ENCODE measurements around the gene ULK1.

The ULK1 gene

DNA sequence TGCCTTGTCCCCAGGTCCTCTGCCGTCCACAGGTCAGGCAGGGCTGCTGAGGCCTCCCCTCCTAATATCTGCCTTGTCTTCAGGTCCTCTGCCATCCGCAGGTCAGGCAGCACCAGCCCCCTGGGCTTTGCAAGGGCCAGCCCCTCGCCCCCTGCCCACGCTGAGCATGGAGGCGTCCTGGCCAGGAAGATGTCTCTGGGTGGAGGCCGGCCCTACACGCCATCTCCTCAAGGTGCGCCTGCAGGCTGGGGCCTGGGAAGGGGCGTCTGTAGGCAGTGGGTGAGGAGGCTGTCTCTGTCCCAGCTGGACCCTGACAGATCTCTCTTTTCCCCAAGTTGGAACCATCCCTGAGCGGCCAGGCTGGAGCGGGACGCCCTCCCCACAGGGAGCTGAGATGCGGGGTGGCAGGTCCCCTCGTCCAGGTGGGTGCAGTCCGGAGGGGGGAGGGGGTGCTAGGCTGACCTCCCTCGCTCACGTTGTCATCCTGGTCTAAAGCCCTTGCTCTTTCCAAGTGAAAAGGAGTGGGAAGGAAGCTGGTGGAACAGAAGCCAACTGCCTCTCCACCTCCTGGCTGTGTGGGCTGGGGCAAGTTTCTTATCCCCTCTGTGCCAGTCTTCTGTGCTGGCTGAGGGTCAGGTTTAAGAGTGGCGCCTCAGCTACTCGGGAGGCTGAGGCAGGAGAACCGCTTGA, 20.7 kb downstream of the ULK1 start:
- intact Hi-C loops (cut with DNase I) = no loop called here
- DNase-seq = no peak

DNA sequence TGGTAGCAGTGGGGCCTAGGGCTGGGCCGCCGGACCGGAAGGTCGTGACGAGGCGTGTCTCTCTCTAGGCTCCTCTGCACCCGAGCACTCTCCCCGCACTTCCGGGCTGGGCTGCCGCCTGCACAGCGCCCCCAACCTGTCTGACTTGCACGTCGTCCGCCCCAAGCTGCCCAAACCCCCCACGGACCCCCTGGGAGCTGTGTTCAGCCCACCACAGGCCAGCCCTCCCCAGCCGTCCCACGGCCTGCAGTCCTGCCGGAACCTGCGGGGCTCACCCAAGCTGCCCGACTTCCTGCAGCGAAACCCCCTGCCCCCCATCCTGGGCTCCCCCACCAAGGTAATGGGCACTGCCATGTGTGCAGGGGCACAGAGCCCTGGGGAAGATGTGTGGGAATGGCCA, 21.4 kb downstream of the ULK1 start:
- DNase-seq = no peak

DNA sequence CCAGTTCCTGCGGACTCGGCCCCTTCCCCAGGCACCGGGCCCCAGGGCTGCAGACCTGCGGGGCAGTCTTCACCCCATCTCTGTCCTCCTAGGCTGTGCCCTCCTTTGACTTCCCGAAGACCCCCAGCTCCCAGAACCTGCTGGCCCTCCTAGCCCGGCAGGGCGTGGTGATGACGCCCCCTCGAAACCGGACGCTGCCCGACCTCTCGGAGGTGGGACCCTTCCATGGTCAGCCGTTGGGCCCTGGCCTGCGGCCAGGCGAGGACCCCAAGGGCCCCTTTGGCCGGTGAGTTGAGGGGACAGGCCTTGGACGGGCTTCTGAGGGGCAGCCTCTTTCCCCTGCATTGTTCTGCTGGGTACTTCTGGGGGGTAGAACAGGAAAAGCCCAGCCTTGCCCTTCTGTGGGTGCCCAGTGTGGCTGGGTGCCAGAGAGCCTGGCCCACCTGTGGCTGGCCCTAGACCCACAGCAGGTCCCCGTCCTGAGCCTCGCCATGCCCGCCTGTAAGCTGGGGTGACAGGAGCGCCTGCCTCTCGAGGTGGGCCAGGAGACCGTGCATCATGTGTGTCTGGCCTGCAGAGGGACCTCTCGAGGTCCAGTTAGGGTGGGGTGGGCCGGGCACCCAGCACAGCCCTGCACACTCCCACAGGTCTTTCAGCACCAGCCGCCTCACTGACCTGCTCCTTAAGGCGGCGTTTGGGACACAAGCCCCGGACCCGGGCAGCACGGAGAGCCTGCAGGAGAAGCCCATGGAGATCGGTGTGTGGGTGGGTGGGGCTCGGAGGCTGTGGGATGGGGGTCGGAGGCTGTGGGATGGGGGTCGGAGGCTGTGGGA, 22.1 kb downstream of the ULK1 start:
- intact Hi-C loops (cut with DNase I) = no loop called here
- no peak for DNase-seq

More for the DNA sequence above, 21.4 kb downstream of the ULK1 start:
- intact Hi-C loops (cut with DNase I) = no loop called here

DNA sequence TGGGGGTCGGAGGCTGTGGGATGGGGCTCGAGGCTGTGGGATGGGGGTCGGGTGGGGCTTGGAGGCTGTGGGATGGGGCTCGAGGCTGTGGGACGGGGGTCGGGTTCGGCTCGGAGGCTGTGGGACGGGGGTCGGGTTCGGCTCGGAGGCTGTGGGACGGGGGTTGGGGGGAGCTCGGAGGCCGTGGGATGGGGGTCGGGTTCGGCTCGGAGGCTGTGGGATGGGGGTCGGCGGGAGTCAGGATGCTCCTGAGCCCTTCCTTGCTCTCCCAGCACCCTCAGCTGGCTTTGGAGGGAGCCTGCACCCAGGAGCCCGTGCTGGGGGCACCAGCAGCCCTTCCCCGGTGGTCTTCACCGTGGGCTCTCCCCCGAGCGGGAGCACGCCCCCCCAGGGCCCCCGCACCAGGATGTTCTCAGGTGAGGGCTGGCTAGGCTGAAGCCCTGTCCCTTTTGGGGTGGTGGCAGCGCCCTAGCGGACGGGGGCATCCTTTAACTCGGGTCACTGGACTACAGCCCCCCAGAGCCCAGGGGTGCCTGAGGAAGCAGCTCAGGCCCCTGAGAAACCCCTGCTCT, 22.8 kb downstream of the ULK1 start:
- DNase-seq = no peak
- intact Hi-C loops (cut with DNase I) = no loop called here

DNA sequence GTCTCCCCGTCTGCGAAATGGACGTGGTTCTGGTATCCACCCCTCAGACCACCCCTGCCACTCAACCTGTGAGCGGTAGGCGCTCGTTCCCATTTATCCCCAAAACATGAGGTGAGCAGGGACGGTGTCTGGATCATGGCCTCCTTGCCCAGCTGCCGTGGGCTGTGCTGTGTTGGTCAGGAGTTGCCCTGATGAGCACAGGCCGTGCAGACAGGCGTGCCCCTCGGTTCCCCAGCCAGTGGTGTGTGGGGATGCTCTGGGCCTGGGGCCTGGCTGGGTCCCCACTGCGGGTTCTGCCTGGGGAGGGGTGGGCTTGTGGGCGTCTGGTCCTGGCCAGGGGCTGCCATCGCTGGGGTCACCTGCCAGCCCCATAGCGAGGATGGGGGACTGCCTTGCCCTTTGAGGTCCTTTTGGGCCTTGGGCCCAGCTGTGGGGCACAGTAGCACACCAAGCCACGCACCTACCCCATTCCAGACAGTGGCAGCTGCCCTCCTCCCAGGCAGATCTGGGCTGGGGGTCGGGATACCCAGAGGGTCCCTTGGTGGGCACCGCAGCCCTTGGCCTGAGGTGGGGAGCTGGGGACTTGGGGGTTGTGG, 23.4 kb downstream of the ULK1 start:
- intact Hi-C loops (cut with DNase I) = no loop called here
- no peak for DNase-seq

DNA sequence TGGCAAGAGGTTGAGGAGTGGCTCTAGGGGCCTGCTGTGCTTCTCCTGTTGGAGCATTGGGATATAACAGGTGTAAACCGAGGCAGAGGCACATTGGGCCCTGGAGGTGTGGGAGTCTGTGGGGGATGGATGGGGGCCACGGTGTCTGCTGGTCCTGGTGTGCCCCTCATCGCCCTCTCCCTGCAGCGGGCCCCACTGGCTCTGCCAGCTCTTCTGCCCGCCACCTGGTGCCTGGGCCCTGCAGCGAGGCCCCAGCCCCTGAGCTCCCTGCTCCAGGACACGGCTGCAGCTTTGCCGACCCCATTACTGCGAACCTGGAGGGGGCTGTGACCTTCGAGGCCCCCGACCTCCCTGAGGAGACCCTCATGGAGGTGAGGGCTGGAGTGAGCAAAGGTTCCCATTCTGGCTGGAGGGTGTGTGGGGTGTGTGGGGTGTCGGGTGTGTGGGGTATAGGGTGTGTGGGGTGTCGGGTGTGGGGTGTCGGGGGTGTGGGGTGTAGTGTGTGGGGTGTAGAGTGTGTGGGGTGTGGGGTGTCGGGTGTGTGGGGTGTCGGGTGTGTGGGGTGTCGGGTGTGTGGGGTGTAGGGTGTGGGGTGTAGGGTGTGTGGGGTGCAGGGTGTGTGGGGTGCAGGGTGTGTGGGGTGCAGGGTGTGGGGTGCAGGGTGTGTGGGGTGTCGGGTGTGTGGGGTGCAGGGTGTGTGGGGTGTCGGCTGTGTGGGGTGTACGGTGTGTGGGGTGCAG, 24.1 kb downstream of the ULK1 start:
- DNase-seq = no peak
- intact Hi-C loops (cut with DNase I) = no loop called here

DNA sequence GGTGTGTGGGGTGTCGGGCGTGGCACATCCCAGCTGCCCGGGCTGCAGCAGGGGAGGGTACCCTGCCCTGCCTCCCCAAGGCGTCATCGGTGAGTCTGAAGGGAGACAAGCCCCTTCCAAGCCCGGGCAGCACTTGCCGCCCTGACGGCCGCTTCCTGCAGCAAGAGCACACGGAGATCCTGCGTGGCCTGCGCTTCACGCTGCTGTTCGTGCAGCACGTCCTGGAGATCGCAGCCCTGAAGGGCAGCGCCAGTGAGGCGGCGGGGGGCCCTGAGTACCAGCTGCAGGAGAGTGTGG, 24.6 kb downstream of the ULK1 start:
- intact Hi-C loops (cut with DNase I) = no loop called here
- no peak for DNase-seq

DNA sequence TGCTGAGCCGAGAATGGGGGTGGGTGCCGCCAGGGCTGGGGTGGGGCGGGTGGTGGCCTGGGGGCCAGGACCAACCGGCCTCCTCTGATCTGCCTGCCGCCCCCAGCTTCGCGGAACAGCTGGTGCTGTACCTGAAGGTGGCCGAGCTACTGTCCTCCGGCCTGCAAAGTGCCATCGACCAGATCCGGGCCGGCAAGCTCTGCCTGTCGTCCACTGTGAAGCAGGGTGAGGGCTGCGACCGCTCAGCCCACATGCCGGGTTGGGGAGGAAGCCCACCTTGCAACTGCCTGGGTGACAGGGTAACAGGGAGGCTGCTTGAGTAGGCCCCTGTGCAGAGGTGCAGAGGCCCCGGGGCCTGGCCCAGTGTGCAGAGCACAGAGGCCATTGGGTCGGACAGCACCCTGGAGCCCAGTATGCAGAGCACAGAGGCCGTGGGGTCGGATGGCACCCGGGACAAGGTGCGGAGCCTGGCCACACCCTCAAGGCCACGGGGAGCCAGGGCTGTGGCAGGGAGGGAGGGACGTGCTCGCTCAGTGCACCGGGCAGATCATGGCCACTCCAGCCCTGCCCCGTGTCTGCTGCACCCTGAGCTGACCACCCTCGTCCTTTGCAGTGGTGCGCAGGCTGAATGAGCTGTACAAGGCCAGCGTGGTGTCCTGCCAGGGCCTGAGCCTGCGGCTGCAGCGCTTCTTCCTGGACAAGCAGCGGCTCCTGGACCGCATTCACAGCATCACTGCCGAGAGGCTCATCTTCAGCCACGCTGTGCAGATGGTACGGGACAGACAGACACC, 25.1 kb downstream of the ULK1 start:
- no peak for DNase-seq
- intact Hi-C loops (cut with DNase I) = no loop called here

DNA sequence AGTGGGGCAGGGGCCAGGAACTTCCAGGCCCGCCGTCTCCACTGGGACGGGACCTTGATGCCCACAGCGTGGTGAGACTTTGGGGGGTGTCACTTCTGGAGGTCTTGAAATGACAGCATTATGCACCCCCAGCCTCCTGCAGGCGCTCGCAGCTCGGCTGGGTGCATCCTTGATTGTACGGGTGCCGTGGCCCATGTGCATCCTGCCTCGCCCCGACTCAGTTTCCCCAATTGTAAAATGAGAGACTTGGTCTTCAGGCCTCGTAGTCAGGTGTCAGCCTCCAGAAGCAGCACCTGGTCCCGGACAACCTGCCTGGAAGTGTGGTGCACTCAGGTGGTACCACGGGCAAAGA, 25.7 kb downstream of the ULK1 start:
- intact Hi-C loops (cut with DNase I) = no loop called here
- DNase-seq = no peak

DNA sequence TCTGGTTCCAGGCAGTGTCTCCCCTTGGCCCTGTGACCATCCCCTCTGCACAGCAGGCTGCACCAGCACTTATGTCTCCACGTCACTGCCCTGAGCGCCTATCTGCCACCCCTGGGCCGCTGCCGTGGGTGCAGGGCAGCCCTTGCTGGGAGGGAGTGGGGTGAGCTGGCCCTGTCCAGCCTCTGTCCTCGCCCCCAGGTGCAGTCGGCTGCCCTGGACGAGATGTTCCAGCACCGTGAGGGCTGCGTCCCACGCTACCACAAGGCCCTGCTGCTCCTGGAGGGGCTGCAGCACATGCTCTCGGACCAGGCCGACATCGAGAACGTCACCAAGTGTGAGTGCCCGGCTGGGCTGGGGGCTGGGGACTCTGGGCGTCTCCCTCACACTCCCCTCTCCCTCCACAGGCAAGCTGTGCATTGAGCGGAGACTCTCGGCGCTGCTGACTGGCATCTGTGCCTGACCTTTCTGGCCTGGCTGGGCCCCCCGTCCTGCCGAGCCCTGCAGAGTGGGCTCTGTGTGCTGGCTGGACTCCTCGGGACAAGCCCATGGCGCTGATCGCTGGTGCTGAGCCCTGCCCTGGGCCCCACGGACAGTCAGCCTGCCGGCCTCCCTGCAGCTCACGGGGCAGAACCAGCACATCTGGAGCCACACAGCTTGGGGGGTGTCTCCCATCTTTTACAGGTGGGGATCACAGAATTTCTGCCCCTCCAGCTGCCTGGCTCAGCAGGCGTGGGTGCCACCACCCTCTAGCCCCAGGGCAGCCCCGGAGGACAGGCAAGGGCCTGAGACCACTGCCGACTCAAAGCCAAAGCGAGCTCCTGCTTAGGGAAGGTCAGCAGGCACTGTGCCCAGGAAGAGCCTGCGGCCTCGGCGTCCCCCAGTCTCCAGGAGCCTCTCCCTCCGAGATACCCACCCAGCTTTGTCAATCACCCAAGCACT, 26.7 kb downstream of the ULK1 start:
- intact Hi-C loops (cut with DNase I) = no loop called here
- DNase-seq = no peak

DNA sequence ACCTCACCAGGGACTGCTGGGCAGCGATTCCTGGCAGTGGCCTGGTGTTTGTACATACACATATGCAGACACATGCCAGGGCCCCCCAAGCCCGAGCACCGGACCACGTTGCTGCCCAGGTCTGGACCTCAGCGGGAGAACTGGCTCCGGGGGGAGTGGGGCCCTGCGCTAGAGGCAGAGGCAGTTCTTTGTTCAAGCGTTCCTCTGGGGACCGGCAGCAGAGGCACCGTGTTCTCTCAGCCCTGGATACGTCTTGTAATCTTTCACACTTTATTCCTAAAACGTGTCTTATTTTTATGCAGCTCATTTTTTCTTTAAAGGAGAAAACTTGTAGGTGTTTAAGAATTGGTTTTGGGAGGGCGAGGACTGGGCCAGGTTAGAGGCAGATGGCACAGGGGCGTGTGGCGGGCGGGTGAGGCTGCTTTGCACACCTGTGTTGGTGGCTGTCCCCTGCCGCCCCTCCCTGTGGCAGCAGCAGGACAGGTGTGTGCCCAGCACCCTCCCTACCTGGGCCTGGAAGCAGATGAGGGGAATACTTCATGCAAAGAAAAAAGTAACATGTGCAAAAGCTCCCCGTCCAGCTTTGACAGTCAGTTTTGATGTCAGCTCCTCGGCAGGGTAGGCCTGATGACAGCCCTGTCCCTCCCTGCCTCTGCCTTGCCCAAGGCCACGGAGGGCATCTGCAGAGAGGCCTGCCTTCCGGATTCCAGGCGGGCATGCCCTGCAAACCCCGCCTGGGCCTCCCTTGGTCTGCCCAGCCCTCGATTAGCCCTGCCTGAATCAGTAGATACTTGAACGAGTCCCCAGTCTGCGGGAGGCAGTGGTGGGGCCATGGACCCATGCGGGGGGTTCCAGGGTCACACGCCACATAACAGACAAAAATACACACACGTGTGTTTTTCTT, 27.7 kb downstream of the ULK1 start:
- intact Hi-C loops (cut with DNase I) = no loop called here
- DNase-seq = peak in 16 of 42 donors; percentile 21 to 67 (median 48)

DNA sequence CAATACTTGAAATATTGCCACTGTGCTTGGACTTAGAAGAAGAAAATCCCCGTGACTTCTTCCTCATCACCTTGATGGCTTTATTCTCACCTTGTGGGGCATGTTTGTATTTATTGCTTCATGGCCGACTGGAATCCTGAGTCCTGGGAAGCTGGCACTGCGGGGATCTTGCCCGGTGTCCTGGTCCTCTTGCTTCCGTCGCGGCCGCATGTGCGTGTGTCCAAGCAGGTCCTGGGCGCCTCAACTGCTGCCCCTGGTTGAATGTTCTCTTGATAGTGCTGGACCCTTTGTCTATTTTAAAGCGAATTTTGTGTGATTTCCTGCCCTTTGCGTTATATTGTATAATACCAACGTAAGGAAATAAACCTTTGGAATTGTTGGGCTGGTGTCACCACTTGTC, 28.4 kb downstream of the ULK1 start:
- DNase-seq = no peak
- intact Hi-C loops (cut with DNase I) = no loop called here

DNA sequence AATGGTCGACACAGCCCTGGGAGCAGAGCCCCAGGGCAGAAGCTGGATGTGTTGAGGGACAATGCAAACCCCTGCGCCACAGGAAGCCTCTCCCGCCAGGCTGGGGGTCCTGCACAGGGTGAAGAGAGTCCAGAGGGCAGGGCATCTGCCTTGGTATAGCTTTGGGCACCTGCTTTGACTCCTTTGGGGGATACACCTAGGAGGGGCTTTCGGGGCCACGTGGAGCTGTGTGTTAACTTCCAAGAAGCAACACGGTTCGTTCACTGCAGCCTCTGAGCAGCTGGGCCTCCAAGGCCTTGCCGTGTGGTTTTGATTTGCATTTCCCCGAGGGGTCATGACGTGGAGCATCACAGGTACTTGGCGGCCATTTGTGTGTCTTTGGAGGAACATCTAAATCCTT, 28.8 kb downstream of the ULK1 start:
- intact Hi-C loops (cut with DNase I) = no loop called here
- no peak for DNase-seq

DNA sequence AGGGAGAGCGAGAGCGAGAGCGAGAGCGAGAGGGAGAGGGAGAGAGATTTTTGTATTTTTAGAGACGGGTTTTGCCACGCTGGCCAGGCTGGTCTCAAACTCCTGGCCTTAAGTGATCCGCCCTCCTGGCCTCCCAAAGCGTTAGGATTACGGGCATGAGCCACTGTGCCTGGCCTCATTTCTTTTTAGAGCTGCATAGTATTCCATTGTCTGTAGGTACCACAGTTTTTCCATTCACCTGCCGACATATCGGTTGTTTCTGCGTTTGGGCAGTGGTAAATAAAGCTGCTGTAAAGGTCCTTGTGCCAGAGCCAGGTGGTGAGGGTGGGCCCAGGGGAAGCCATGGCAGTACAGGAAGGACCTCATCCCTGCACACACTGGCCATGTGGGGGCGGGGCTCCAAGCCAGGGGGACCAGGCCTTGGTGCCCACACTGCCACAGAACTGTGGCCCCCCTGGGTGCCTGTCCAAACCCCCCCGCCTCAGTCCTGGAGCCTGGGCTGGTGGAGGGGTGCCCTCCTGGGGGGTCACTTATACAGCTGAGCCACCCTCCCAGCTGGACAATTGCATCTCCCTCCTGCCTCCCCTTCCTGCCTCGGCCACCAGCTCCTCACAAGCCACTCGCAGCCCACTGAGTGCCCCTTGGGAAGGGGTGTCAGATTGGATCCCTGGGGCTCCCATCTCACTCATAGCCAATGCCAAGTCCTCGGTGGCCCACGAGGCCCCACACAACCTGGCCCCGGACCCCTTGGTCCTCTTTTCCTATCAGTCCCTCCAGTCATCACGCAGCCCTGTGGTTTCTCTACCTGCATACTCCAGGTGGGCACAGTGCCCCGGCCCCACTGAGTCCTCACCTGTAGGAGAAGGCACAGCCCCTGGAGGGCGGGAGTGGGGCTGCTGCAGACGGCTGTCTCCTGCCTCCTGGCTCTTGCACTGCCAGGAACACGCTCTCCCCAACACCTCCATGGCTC, 33.0 kb downstream of the ULK1 start:
- intact Hi-C loops (cut with DNase I) = loop anchor here (2.0 kb wide), 1 partner anchor 21 kb away; the partner anchor contains the start of gene EP400
- no peak for DNase-seq

DNA sequence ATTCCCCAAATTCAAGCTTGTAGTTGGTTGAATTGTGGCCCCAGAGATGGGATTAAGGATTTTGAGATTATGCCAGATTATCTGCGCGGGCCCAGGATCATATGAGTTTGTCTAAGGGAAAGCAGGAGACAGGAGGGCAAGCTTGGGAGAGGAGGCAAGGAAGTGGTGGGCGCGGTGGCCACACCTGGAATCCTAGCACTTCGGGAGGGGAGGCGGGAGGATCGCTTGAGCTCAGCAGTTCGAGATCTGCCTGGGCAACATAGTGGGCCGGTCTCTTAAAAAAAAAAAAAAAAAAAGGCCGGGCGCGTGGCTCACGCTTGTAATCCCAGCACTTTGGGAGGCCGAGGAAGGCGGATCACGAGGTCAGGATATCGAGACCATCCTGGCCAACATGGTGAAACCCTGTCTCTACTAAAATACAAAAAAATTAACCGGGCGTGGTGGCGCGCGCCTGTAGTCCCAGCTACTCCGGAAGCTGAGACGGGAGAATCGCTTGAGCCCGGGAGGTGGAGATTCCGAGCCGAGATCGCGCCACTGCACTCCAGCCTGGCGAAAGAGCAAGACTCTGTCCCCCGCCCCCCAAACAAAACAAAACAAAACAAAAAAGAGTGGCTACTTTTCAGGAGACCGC, 33.8 kb downstream of the ULK1 start:
- intact Hi-C loops (cut with DNase I) = loop anchor here (2.0 kb wide), 1 partner anchor 21 kb away; the partner anchor contains the start of gene EP400
- no peak for DNase-seq
